GM18507 (cell line): ENCODE measurements around the gene MTG1.

Experiments
- DNase-seq: peaks from one replicate; pipeline ENCODE4 v3.0.0; 2011; ENCODE audit warnings: low read depth; ENCODE audit not compliant: insufficient read length; ENCODE audit errors: extremely low spot score
- FAIRE-seq: peaks from 2 replicates; lab custom pipeline; 2011; peaks lifted over from hg19 to GRCh38; lab: Jason Lieb, UNC

Gene MTG1, protein sequence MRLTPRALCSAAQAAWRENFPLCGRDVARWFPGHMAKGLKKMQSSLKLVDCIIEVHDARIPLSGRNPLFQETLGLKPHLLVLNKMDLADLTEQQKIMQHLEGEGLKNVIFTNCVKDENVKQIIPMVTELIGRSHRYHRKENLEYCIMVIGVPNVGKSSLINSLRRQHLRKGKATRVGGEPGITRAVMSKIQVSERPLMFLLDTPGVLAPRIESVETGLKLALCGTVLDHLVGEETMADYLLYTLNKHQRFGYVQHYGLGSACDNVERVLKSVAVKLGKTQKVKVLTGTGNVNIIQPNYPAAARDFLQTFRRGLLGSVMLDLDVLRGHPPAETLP

DNA sequence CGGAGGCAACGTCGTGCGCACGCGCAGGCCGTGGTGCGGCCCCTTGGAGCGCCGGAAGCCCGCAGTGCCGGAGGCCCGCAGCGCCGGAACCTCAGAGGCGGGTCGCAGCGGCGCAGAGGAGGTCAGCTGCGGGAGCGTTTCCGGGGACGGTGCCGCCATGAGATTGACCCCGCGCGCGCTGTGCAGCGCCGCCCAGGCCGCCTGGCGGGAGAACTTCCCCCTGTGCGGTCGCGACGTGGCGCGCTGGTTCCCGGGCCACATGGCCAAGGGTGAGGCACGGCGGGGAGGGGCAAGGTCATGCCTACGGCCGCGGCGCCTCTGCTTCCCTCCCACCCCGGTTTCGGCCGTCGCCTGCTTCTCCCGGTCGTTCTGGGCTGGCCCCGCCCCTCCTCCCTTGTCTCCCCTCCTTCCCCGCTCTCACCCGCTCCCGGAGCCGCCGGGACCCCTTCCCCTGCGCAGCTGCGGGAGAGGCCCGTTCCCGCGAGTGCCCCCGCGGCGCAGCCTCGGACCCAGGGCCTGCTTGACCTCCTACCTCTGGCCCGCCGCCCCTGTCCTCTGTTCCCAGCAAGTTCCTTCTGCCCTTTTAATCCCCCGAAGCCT, at the start of gene MTG1:
MTG1 (plus strand) TSS at position 94 of the 600 bp plus-strand sequence; CDS start at position 158, 64 bp downstream.
- DNase-seq: peak; percentile 91
- no peak for FAIRE-seq

DNA sequence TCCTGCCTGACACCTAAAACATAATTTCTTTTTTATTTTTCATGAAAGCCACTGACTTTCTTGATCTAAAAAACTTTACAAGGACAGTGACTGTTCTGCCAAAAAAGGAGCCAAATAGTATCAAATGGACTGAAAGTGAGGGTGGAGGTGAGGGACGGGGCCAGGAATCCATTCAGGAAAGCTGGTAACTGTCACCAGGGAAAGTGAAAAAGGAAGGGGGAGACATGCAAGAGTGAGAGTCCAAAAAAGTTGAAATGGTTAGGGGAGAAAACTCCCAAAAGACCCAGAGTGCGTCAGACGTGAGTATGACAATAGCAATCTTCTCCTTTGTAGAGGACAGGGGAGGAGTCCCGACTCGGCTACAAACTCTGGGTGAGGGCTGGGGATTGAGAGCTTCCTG, 49.7 kb upstream of the MTG1 start:
- DNase-seq (no peak), FAIRE-seq (no peak)

DNA sequence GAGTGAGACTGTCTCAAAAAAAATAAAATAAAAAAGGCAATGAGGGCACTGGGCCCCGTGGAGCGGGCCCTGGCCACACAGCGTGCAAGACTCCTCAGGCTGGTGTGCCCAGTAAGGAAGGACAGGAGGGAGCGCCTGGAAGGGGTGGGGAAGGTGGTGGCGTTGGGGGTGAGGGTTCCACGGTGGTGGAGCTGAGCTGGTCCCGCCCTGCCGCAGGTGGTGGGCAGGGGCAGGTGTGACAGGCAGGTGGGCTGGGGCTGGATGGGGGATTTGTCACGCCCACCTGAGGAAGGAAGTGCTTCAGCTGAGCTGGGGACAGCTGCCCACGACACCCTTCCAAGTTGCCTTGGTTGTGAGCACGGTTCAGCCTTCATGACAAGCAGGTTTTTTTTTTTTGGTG, 47.5 kb upstream of the MTG1 start:
- DNase-seq: no peak
- FAIRE-seq: no peak

DNA sequence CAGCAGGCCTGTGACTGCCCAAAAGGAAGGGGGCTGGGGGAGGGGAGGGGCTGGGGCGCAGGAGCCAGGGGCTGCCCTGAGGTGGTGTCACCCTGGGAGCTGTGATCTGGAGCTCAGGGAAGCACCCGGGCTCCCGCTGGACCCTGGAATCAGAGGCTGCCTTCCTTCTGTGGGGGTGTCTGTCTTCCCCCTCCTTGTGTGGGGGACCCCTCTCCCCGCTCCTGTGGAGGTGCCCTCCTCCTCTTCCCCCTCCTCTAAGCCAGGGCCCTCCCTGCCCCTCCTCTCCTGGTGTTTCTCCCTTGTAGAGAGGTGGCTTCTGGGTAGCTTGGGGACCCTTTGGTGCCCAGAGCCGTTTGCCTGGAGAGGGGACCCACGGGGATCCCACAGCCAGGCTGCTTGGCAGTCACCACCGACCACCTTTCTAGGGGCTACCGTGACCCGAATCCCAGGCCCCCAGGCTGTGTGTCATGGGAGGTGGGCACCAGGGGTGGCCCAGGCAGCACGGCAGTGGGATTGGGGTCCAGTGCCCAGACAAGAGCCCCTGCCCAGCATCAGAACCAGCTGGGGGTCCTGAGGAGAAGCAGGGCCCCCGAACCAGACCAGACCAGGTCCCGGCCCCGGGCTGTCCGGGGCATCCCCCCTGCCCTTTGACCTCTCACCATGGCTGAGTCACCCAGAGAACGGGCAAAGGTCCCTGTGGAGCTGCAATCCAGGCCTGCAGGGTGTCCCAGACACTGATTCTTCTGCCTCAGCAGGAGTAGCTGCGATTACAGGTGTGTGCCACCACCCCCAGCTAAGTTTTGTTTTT, 46.0 kb upstream of the MTG1 start:
- no peak for FAIRE-seq

DNA sequence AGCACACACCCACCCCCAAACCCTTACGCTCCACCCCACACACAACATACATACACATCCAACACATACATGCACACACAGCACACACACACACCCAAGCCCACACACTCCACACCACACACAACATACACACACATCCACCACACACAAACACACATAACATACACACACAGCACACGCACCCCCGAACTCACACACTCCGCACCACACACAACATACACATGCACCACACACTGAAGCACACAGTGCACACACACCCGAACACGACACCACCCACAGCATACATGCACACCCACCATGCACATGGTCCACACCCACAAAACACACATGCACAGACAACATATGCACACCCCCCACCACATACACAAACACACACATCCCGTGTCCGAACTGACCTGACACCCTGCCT, 44.8 kb upstream of the MTG1 start:
- DNase-seq (no peak), FAIRE-seq (no peak)

More for the DNA sequence above, 46.0 kb upstream of the MTG1 start:
- DNase-seq: no peak

DNA sequence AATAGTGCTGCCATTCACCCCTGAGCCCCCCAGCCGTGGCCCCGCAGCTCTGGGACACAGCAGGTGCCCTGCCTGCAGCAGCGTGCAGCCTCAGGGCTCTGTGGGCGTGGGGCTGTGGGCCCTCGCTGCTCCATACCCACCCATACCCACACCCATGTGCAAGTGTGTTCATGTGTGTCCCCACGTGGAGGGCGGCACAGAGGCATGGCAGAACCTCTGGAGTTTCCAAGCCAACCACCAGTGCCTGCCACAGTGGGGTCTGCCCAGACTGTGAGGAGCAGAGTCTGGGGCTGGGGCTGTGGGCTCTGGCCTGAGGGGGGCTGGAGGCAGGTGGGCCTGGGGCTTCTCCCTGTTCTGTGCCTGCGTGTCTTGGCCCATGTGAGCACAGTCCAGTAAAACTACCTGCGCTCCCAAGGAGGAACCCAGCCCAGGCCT, 44.4 kb upstream of the MTG1 start:
- FAIRE-seq (no peak), DNase-seq (no peak)

DNA sequence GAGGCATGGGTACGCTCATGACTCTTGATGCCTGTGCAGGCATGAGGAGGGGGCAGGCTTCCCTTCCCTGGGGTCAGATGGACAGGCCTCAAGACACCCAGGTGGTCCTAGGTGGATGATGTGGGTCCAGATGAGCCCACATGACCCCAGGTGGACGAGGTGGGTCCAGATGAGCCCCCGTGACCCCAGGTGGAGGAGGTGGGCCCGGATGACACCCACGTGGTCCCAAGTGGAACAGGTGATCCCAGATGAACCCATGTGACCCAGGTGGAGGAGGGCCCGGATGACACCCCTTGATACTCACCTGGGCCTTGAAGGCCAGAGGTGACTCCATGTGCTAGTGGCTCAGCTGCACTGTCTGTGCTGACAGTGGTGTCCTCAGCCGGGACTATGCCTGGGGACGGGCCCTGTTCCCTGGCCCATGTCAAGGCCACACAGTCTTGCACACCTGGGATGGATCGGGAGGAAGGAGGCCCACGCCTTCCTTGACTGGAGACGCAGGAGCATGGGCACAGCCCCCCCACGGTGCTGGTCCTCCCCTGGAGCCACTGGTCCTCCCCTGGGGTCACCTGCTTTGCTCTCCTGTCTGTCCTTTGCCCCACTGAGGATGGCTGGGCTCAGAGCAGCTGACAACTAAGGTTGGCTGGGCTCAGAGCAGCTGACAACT, 43.5 kb upstream of the MTG1 start:
- DNase-seq (no peak), FAIRE-seq (no peak)

DNA sequence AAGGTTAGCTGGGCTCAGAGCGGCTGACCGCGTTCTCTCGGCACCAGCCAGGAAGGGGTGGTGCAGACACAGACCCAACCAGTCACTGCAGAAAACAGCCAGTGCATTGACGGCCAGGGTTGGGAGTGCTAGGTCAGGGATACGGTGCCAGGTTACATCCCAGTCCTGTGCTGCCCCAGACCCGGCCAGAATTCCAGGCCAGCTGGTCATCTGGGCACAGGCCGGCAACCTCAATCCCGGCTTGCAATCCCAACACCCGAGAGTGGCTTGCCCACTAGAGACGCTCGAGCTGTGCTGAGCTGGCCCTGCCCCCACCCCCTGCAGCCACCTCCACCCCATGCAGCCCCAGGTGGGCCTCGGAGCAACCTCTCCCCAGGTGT, 43.0 kb upstream of the MTG1 start:
- FAIRE-seq: no peak
- DNase-seq: no peak

DNA sequence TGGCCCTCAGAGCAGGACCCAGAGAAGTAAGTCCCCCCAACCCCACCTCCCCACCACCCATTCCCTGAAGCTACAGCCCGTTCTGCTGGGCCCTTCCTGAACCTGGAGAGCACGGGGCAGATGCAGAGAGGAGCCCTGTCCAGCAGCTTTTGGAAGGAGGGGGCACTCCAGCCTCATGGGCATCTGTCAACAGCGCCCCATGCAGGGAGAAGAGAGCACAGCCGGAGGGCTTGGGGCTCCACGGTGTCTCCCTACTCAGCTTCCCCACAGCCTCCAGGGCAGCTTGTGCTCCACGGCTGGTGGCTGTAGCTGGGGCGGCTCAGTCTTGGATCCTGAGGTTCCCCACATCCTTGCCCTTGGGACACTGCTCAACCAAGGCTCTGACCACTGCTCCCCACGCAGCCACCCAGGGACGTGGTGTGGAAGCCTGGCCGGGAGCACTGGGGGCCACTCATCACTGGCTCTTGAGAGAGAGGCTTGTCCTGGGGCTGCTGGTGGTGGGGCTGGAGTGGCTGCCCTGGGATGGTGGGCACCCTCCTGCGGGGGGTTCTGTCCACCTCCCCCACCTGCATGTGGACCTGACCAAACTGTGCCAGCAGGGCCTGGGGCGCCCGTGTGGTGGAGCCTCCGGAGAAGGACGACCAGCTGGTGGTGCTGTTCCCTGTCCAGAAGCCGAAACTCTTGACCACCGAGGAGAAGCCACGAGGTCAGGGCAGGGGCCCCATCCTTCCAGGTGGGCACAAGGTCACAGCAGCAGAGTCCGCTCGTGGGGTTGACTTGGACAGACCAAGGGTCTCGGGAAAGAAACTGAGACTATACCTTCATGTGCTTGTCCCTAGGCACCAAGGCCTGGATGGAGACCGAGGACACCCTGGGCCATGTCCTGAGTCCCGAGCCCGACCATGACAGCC, 42.3 kb upstream of the MTG1 start:
- DNase-seq (no peak), FAIRE-seq (no peak)

DNA sequence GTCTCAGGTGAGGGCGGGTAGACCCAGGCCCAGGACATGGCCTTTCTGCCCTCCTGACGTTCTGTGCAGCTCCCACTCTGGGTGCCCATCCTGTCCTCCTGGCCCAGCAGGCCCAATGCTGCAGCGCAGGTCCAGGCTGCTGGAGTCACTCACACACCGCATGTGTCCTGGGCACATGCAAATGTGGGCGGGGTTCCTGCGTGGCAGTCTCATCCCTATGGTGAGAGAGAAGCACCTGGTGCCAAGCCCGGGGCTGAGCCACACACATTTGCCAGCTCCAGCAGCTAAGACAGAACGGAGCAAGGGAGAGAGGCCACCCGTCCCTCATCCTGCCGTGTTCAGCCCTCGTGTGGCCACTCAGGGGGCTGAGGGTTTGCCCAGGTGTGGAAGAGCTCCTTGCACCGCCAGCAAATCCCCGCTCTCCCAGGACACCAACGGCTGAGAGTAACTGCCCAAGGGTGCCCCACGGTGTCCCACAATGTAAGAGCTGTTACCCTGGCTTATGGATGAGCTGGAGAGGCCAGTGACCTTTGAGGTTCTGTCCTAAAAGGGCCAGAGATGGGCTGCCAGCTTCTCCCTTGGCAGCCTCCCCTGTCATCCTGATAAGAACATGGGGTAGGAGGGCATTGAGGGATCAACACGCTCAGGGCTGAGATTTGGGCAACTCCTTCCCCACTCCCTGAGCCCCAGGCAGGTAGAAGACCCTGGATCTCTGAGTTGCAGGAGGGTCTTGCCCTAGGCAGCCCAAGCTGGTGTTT, 40.6 kb upstream of the MTG1 start:
- DNase-seq: no peak
- no peak for FAIRE-seq

DNA sequence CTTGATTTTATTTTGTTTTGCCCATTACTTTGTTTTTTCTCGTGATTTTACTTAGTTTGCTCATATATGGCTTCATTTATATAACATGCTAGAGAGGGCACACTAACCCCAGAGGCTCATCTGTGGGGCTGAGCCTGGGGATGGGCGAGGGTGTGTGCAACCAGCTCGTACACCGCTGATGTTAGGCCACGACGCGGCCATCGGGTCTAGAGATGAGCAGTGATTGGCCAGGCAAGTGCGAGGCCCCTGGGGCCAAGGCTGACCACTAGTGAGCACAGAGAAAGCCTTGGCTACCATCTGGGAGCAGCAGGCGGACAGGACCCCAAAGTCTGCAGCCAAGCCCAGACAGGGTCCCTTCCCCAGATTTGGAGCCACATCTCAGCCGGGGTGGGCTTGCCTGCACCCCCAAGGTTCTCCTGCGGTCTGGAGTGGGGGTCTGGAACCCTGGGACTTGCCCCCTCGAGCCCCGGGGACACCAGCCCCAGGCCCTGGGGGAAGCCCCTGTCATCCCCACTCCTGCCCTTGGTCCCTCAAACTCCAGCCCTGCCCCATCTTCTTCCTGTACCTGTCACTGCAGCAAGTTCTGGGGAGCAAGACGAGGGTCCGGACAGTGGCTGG, 39.9 kb upstream of the MTG1 start:
- FAIRE-seq: no peak
- DNase-seq: no peak

DNA sequence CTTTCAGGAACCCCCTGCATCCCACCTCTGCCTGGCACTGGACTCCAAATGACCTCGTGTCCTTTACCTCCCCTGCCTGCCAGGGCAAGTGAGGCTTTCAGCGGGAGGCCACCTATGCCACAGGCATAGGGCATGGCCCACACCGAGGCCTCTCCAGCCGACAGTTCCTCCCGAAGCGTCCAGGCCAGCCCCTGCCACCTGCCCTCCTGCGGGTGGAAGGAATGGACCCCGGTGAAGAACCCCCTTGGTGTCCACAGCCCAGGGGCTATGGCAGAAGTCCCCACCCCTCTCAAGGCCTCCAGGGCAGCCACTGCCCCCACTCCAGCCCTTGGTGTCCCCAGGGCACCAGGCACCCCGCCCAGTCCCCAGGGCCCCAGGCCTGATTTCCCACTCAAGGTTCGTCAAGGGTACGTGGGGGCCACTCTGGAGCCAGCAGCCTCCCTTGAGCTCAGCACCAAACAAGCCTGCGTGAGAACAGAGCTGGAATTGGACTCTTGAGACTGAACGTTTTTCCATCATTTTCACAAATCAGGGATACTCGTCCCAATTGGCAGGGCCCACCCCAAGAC, 39.2 kb upstream of the MTG1 start:
- no peak for FAIRE-seq
- DNase-seq: no peak

DNA sequence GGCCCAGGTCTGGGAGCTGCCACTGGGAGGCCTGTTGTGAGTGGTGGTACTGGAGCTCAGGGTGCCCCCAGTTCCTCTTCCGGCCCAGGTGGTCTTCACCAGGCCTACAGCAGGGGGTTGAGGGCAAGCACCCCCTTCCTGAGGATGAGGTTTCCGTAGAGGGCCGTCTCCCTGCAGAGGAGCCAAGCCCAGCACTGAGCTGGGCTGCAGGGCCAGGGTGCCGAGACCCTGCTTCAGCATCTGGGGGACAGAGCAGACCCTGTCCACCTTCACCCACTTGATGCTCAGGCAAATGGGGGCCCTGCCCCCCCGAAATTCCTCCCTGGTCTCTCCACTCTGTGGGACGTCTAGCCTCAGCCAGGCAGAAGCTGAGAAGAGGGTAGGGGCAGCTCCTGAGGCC, 38.7 kb upstream of the MTG1 start:
- DNase-seq: no peak
- no peak for FAIRE-seq

DNA sequence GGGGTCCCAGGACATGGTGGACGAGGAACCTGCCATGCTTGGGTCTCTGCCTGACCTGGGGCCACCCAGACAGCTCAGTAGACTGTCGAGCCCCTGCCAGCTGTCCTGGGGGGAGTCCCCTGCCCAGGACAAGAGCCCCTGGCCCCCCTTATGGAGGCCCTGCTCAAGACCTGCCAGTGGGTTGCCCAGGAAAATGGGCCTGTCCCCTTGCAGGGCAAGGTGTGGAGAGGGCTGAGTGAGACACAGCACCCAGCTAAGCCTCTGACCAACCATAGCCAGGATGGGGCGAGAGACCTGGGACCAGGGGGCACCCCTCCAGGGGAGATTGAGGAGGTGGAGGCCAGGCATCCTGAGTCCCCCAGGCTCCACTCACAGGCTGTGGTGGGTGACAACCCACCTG, 38.0 kb upstream of the MTG1 start:
- no peak for FAIRE-seq
- DNase-seq: no peak

DNA sequence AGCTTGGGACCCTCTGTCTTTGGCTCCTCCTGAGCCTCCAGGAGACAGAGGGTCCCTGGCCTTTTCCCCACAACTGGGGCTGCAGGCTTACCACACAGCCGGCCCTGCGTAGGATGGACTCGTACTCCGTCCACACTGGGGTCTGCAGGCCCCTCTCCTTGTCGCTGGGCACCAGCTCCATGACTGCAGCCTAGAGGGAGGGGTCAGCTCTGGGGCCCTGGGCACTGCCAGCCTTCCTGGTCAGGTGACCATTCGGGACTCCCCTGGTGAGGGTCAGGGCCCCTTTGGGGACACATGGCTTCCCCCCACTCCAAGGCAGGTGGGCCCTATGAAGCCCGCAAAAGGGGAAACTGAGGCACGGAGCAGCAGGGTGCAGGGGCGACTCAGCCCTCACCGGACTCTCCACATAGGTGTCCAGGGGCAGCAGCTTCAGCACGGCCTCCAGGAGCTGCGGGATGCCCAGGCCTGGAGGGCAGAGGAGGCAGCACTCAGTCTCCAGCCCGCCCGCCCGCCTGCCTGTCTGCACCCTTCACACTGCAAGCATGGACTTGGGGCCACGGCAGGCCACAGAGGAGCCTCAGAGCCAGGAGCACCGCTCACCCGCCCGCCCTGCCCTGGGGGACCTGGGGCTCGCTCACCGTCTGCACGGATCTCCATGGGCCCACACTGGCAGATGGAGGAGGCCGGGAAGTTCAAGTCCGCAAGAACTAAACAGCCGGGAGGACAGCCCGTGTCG, 37.2 kb upstream of the MTG1 start:
- no peak for DNase-seq
- no peak for FAIRE-seq

DNA sequence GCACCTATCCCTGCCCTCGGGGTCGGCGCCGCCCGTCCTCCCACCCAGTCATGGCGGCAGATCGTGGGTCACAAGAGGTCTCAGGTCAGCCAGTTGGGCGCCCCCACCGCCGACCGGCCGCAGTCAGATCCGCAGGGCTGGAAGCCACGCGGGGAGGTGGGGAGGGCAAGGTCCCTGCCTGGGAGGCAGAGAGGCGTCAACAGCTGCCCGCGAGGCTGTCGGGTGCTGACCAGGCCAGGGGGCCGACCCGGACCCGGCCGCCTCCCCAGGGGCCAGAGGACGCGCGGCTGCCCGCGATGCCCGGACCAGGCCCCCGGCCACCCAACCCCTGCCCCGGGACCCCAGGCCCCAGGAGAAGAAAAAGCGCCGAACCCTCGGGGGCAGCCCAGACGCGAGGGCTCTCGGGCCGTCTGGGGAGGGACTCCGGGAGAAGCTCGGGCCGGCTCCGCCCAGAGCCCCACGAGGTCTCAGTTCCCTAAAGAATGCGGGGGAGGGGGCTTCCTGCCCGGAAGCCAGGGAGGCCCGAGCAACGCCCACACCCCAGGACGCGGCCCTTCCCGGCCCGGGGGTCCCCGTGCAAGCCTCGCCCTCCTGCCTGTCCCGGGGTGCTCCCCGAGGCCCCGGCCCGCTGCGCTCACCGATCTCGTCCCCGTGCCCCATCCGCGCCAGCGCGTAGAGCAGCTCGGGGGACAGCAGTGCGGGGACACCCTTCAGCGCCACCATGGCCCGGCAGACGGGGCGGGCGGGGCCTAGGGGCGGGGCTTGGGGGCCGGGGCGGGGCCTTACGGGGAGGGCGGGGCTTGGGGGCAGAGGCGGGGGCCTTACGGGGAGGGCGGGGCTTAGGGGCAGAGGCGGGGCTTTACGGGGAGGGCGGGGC, 36.4 kb upstream of the MTG1 start, which contains the start of gene FUOM:
FUOM (minus strand) TSS at position 735 of the 877 bp plus-strand sequence; CDS start at position 723, 12 bp downstream.
- FAIRE-seq (peak; percentile 77), DNase-seq (peak; percentile 94)
